ENCODE measurements around the gene TNRC6C.

TNRC6C gene

GRCh38 chr17:78146471-78146869, 188.0 kb downstream of the TNRC6C start:
- no peak for DNase-seq (ENCODE audit: low read depth)
- no peak for TF ChIP-seq CTCF (IDR thresholded peaks at IDR 0.05; ENCODE audit: control insufficient read depth, insufficient read depth, low read depth, low read length, missing control alignments)
- H3K4me3 ChIP-seq (ENCODE audit: control insufficient read depth, low read depth, low read length) = no peak overlapping the region

GRCh38 chr17:78146881-78147280, 188.4 kb downstream of the TNRC6C start:
- no peak for DNase-seq (ENCODE audit: low read depth)
- no peak overlapping the region for H3K4me3 ChIP-seq (ENCODE audit: control insufficient read depth, low read depth, low read length)
- TF ChIP-seq CTCF (IDR thresholded peaks at IDR 0.05; ENCODE audit: control insufficient read depth, insufficient read depth, low read depth, low read length, missing control alignments) = no peak

- no peak for DNase-seq (ENCODE audit: low read depth)
- H3K4me3 ChIP-seq (ENCODE audit: control insufficient read depth, low read depth, low read length) = no peak overlapping the region
- no peak for TF ChIP-seq CTCF (IDR thresholded peaks at IDR 0.05; ENCODE audit: control insufficient read depth, insufficient read depth, low read depth, low read length, missing control alignments)
These were observed 189.0 kb downstream of the TNRC6C start for GRCh38 chr17:78147315-78147998.

GRCh38 chr17:78148286-78149016, 189.9 kb downstream of the TNRC6C start:
- no peak overlapping the region for H3K4me3 ChIP-seq (ENCODE audit: control insufficient read depth, low read depth, low read length)
- no peak for TF ChIP-seq CTCF (IDR thresholded peaks at IDR 0.05; ENCODE audit: control insufficient read depth, insufficient read depth, low read depth, low read length, missing control alignments)
- DNase-seq (ENCODE audit: low read depth) = no peak

GRCh38 chr17:78151514-78152008, 193.1 kb downstream of the TNRC6C start:
- no peak overlapping the region for H3K4me3 ChIP-seq (ENCODE audit: control insufficient read depth, low read depth, low read length)
- TF ChIP-seq CTCF (IDR thresholded peaks at IDR 0.05; ENCODE audit: control insufficient read depth, insufficient read depth, low read depth, low read length, missing control alignments) = no peak
- no peak for DNase-seq (ENCODE audit: low read depth)

DNA sequence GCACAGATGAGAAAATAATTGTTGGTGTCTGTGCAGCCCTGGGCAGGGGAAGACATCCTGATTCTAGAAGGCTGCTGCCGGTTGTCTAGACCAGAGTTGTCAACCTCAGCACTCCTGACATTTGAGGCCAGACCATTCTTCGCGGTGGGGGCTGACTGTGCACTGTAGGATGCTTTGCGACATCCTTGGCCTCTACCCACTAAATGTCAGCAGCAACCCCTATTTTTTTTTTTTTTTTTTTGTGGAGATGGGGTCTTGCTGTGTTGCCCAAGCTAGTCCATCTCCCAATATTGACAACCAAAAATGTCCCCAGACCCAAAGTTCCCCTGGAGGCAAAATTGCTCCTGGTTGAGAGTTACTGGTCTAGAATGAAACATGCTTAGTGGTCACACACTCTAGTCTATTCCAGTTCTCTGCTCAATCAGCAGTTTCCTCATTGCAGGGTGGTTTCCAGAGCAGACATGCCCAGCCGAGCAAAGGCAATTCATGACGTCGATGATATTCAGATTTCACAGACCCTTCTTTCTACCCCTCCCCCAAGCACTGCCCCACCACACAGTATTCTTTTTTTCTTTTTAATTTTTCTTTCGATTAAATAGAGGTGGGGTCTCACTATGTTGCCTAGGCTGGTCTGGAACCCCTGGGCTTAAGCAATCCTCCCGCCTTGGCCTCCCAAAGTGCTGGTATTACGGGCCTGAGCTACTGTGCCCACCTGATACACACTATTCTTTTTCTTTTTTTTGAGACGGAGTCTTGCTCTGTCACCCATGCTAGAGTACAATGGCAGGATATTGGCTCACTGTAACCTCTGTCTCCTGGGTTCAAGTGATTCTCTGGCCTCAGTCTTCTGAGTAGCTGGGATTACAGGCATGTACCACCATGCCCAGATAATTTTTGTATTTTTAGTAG, 196.7 kb downstream of the TNRC6C start:
- TF ChIP-seq CTCF (IDR thresholded peaks at IDR 0.05; ENCODE audit: control insufficient read depth, insufficient read depth, low read depth, low read length, missing control alignments) = no peak
- no peak overlapping the region for H3K4me3 ChIP-seq (ENCODE audit: control insufficient read depth, low read depth, low read length)
- no peak for DNase-seq (ENCODE audit: low read depth)
